ENCODE data around the gene SLC29A1. TPM values are rescaled to one million over a fixed set of nuclear protein-coding genes. Genes with fewer than 3 reads are reported as not detected.

SLC29A1 gene
- total and polyA plus RNA-seq, 9 of the 15 experiments (the other 6 are each of a cell fraction or from before 2014, with no cell fraction given): 18.9 to 170 (median 57.7) TPM

DNA sequence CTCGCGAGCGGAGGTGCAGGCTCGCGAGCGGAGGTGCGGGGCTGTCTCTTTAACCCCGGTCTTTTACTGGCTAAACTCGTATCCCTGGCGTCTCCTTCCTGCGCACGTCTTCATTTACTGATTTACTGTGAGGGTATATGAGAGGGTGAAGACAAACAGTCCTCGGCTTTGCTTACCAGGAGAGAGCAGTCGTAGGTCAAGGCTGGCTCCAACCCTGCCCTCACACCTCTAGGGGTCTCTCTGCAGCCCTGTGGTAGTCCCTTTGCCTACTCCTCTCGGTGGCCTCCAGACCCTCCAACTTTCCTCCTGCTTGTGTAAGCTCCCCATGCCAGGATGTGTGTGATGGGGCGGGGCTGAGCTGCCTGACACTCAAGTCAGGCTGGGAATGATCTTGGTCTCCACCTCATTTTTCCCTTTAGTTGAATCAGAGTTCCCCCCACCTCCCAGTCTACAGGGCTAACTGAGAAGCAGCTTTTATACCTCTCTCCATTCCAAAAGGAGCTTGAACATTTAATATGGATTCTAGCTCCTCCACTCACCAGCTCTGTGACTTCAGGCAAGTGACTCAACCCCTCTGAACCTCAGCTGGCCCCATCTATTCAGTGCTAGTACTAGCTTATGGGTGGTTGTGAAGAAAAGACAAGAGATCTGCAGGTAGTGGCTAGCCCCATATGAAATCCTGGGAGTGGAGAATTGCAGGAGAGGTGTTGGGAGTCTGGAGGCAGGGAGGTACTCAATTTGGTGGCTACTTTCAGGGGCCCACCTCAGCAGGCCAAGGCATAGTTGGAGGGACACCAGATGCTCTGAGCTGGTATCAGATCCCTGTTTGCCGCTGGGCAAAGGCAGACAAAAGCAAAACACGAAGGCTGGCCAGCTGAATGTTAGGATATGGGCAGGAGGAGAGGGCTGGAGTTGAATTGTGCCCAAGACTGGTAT lies 902 bp downstream of the SLC29A1 start:
- BruUV-seq (replicated peaks): TSS peak; percentile 38
- in situ Hi-C loops (cut with MboI): no loop called here
- TF ChIP-seq SPI1 (IDR thresholded peaks at IDR 0.05; ENCODE audit: borderline replicate concordance, low read depth, low read length) (no peak), RBBP5 (IDR thresholded peaks at IDR 0.05; ENCODE audit: borderline replicate concordance, insufficient read depth, low read length, poor library complexity, severe bottlenecking) (peak; percentile 48), TCF7L2 (IDR thresholded peaks at IDR 0.05; ENCODE audit: low read depth, low read length) (no peak), MIER1 (IDR thresholded peaks at IDR 0.05; ENCODE audit: low read depth) (no peak), ZNF143 (CRISPR knock-in tag; IDR thresholded peaks at IDR 0.05) (no peak), CBX5 (IDR thresholded peaks at IDR 0.05; ENCODE audit: borderline replicate concordance, low read depth) (no peak), PTBP1 (IDR thresholded peaks at IDR 0.05; ENCODE audit: low read depth, low read length) (peak; percentile 55; the same call in 1 of the 2 replicates), CHD4 (IDR thresholded peaks at IDR 0.05; ENCODE audit: insufficient read depth, insufficient replicate concordance, low read depth, low read length, poor library complexity, severe bottlenecking) (peak; percentile 76)
- TF ChIP-seq, protein P1, sequence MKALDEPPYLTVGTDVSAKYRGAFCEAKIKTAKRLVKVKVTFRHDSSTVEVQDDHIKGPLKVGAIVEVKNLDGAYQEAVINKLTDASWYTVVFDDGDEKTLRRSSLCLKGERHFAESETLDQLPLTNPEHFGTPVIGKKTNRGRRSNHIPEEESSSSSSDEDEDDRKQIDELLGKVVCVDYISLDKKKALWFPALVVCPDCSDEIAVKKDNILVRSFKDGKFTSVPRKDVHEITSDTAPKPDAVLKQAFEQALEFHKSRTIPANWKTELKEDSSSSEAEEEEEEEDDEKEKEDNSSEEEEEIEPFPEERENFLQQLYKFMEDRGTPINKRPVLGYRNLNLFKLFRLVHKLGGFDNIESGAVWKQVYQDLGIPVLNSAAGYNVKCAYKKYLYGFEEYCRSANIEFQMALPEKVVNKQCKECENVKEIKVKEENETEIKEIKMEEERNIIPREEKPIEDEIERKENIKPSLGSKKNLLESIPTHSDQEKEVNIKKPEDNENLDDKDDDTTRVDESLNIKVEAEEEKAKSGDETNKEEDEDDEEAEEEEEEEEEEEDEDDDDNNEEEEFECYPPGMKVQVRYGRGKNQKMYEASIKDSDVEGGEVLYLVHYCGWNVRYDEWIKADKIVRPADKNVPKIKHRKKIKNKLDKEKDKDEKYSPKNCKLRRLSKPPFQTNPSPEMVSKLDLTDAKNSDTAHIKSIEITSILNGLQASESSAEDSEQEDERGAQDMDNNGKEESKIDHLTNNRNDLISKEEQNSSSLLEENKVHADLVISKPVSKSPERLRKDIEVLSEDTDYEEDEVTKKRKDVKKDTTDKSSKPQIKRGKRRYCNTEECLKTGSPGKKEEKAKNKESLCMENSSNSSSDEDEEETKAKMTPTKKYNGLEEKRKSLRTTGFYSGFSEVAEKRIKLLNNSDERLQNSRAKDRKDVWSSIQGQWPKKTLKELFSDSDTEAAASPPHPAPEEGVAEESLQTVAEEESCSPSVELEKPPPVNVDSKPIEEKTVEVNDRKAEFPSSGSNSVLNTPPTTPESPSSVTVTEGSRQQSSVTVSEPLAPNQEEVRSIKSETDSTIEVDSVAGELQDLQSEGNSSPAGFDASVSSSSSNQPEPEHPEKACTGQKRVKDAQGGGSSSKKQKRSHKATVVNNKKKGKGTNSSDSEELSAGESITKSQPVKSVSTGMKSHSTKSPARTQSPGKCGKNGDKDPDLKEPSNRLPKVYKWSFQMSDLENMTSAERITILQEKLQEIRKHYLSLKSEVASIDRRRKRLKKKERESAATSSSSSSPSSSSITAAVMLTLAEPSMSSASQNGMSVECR (CRISPR knock-in tag; IDR thresholded peaks at IDR 0.05): peak; percentile 56; the same call in 1 of the 2 replicates
- TF ChIP-seq, protein P2, sequence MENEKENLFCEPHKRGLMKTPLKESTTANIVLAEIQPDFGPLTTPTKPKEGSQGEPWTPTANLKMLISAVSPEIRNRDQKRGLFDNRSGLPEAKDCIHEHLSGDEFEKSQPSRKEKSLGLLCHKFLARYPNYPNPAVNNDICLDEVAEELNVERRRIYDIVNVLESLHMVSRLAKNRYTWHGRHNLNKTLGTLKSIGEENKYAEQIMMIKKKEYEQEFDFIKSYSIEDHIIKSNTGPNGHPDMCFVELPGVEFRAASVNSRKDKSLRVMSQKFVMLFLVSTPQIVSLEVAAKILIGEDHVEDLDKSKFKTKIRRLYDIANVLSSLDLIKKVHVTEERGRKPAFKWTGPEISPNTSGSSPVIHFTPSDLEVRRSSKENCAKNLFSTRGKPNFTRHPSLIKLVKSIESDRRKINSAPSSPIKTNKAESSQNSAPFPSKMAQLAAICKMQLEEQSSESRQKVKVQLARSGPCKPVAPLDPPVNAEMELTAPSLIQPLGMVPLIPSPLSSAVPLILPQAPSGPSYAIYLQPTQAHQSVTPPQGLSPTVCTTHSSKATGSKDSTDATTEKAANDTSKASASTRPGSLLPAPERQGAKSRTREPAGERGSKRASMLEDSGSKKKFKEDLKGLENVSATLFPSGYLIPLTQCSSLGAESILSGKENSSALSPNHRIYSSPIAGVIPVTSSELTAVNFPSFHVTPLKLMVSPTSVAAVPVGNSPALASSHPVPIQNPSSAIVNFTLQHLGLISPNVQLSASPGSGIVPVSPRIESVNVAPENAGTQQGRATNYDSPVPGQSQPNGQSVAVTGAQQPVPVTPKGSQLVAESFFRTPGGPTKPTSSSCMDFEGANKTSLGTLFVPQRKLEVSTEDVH (IDR thresholded peaks at IDR 0.05; ENCODE audit: low read depth, partially characterized antibody): no peak

More for the DNA sequence above, 902 bp downstream of the SLC29A1 start:
- ChIA-PET POLR2A (interaction anchor here (0.5 to 6.8 kb wide), 12 partner anchors 11 to 869 kb away, joined by 3 to 104 read pairs (median 3); partner anchors contain the start of genes GTPBP2 and HSP90AB1), CTCF (ENCODE audit: low intra/inter-chr PET ratio) (interaction anchor here (0.8 kb wide), 1 partner anchor 13 kb away, joined by 6 read pairs; no protein-coding TSS in a partner anchor)
- ATAC-seq: peak; percentile 6
- Histone ChIP-seq H3K27ac (ENCODE audit: extremely low read depth, low read depth, low read length) (peak overlapping the region; percentile 66), H2AFZ (ENCODE audit: low read depth, low read length) (peak overlapping the region; percentile 57), H4K20me1 (replicated peaks; ENCODE audit: control insufficient read depth, insufficient read depth, low read length) (peaks cover 3% of the 10 kb centered on the region; the same call in 1 of the 2 replicates), H3K9ac (ENCODE audit: insufficient read depth in 1 of 2, low read depth in 2 of 2, low read length in 2 of 2) (peak overlapping the region; percentile 57 to 91), H3K4me2 (ENCODE audit: insufficient read depth, low read length) (peak overlapping the region; percentile 86), H3K36me3 (ENCODE audit: control insufficient read depth, insufficient read depth, low read length) (peaks cover 25% of the 10 kb centered on the region), H3K79me2 (ENCODE audit: control insufficient read depth, insufficient read depth, low read length) (peaks cover 58% of the 10 kb centered on the region), H3K9me1 (ENCODE audit: control insufficient read depth, insufficient read depth, low read length) (peaks cover 6% of the 10 kb centered on the region), H3K4me1 (replicated peaks in 1 of 2; ENCODE audit: control insufficient read depth in 2 of 2, insufficient read depth in 2 of 2, low read length in 2 of 2) (peaks cover 66 to 83% of the 10 kb centered on the region in 2 experiments), H3K4me3 (peak overlapping the region; percentile 54), H3K27me3 (ENCODE audit: control insufficient read depth in 2 of 2, insufficient read depth in 2 of 2, low read length in 2 of 2) (no peaks in the 10 kb centered on the region), H3K9me3 (replicated peaks; ENCODE audit: control insufficient read depth, insufficient read depth, low read depth, low read length) (no peaks in the 10 kb centered on the region)
- DNase-seq (ENCODE audit: extremely low read depth in 1 of 4, low spot score in 3 of 4): peak in 3 of 4 experiments; percentile 11 to 57 (median 41)
- no peak for FAIRE-seq
- WGBS (ENCODE audit: insufficient coverage, low coverage, missing lambda C conversion rate): 6% methylated on average over 10 of the region's 18 CpGs
- intact Hi-C loops (cut with micrococcal nuclease): loop anchor here (2.0 to 10.0 kb wide), 2 partner anchors 29 to 589 kb away; partner anchors contain the start of gene MAD2L1BP
